SJCRH30 (cell line): Measurements from ENCODE around the gene FYN. TPM values are rescaled to one million over a fixed set of nuclear protein-coding genes. Genes with fewer than 3 reads are reported as not detected.

Experiments
- DNase-seq, 2 experiments: peaks; one replicate each; pipeline ENCODE4 v3.0.0-alpha.2; 2015 to 2020
- H3K27ac ChIP-seq: fragments of 250-450 bp; sonication (Bioruptor Pico); 2 replicates; pipeline ENCODE4 v1.5.1; 2020; ENCODE audit warnings: mild to moderate bottlenecking, moderate library complexity
- H3K27me3 ChIP-seq: fragments of 250-450 bp; sonication (Bioruptor Pico); 2 replicates; pipeline ENCODE4 v1.5.1; 2020; ENCODE audit warnings: mild to moderate bottlenecking, moderate library complexity
- H3K36me3 ChIP-seq: fragments of 250-450 bp; sonication (Bioruptor Pico); 2 replicates; pipeline ENCODE4 v1.5.1; 2020; ENCODE audit warnings: mild to moderate bottlenecking, moderate library complexity
- H3K4me1 ChIP-seq: fragments of 250-450 bp; sonication (Bioruptor Pico); 2 replicates; pipeline ENCODE4 v1.5.1; 2020; ENCODE audit warnings: mild to moderate bottlenecking, moderate library complexity
- H3K4me3 ChIP-seq: fragments of 250-450 bp; sonication (Bioruptor Pico); 2 replicates; pipeline ENCODE4 v1.5.1; 2020; ENCODE audit warnings: mild to moderate bottlenecking, moderate library complexity
- H3K9me3 ChIP-seq: fragments of 250-450 bp; sonication (Bioruptor Pico); replicated peaks from 2 replicates; pipeline ENCODE4 v1.5.1; 2020; ENCODE audit warnings: mild to moderate bottlenecking, moderate library complexity
- total RNA-seq: library from RNA; depleted of rRNA; stranded (reverse); fragments of >200 nt; shearing (Covaris generic); gene quantifications from 2 replicates; pipeline ENCODE4 v1.2.3, GENCODE V29; 2014

Gene FYN
- total RNA-seq, 1 experiment from 2014 or later, result 57.1 TPM

DNA sequence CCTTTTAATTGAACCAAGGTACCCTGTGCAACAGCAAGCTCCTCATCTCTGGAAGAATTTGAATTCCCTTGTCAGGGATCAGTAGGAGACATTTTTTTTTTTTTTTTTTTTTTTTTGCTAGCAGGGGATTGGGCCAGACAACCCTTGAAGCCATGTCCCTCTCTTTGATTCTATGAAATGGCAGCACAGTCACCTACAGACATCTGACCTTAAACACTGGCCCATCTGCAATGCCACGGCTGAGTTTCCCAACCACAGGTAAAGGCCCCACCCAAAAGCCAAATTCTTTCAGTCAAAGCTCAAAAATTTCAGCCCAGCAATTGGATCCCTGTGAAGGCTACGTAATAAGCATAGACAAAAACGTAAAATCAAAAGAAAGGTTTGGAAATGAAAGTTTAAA, 94.2 kb downstream of the FYN start:
- H3K27me3 ChIP-seq, result no peaks in the 10 kb centered on the region
- no peak overlapping the region for H3K4me3 ChIP-seq
- no peak for DNase-seq
- no peaks in the 10 kb centered on the region for H3K9me3 ChIP-seq
- H3K4me1 ChIP-seq, result peaks cover 32% of the 10 kb centered on the region
- H3K27ac ChIP-seq, result no peak overlapping the region
- peaks cover 3% of the 10 kb centered on the region; the same call in 1 of the 2 replicates for H3K36me3 ChIP-seq

DNA sequence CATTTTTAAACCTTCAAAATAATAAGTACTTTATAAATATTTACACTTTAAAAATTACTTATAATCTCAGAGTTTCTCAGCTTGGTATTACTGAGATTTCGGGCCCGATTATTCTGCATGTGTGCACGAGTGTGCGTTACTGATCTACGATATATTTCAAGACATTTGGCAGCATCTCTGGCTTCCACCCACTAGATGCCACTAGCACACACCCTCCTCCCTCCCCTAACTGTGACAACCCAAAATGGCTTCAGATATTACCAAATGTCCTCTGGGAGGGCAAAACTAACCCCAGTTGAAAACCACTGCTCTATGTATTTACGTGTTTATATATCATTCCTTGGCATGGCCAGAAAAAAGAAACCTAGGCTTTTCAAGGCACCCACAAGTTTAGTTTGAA, 95.9 kb downstream of the FYN start:
- Histone ChIP-seq H3K27me3 (no peaks in the 10 kb centered on the region), H3K4me3 (no peak overlapping the region), H3K36me3 (peaks cover 3% of the 10 kb centered on the region; the same call in 1 of the 2 replicates), H3K9me3 (no peaks in the 10 kb centered on the region), H3K27ac (no peak overlapping the region), H3K4me1 (peaks cover 19% of the 10 kb centered on the region)
- no peak for DNase-seq

DNA sequence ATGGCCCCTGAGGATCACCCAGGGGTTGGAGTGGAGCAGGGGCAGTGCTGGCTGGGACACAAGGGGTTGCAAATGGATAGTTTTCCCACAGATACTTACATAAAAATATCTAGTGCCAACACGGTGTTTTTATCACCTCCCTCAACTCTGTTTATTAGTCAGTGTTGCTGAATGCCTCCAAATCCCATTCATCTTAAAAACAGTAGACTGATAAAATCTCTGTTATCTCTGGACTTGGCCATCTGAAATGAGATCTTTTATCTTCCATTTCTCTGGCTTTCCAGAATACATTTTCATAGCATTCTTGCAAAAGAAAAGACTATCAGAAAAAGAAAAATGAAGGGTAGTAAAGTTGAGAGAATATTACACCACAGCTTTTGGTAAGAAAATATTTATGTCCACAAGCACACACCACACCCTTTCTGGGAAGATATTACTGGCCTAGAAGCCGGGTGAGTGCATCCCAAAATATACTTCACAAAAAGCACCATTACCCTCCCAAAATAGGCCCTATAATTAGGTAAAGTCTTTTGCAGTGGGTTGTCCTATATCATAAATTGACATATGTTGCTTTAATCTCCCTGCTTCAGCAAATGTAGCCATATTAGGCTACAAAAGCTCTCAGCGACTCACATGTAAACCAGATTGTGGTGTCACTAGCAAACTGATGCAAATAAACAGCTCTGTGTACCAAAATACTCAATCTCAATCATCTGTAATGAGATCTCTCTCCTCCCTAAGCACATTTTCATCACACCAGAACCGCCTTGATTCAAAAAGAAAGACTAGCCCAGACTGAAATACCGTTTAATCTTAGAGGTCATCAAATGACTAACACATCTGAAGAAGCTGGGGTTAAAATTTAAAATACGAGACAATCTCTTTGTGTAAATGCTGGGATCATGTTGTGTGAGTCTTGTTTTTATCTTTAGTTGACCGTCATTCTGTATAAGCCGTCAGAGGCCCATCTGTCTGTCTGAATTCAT, 96.7 kb downstream of the FYN start:
- no peak for DNase-seq
- no peak overlapping the region for H3K27ac ChIP-seq
- peaks cover 12% of the 10 kb centered on the region for H3K4me1 ChIP-seq
- H3K36me3 ChIP-seq, result peaks cover 3% of the 10 kb centered on the region; the same call in 1 of the 2 replicates
- no peaks in the 10 kb centered on the region for H3K9me3 ChIP-seq
- no peak overlapping the region for H3K4me3 ChIP-seq
- no peaks in the 10 kb centered on the region for H3K27me3 ChIP-seq

DNA sequence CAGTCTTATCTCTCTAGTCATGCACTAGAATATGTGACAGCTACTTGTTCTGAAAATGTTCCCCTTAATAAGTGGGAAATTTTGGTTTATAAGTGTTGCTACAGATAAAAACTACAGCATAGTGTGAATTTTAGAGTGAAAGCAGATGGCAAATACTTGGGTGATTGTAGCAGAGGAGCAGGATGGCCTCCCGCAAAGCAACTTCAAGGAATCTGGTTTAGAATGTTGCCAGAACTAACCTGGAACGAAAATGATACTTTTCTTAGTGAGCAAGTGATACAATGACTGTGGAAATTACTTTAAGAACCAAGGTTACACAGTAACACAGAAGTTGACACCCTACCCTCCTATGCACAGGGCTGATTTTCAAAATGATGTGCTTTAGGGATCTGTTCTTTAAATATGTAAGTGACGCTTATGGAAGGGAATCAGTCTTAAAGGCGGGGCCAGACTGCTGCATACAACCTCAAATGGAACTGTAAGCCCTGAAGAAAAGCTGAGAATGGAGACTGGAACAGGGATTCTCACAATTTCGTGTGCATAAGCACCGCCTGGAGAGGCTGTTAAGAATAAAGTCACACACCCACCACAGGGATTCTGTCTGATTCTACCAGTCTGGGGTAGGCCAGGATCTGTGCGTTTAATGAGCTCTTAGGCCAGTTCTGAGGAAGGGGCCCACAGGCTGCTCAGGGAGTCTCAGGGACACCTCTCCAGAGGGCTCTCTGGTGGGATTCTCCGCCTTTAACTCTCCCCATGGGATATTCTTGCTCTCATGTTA, 97.9 kb downstream of the FYN start:
- H3K4me1 ChIP-seq, result peaks cover 1% of the 10 kb centered on the region; the same call in 1 of the 2 replicates
- H3K27me3 ChIP-seq, result no peaks in the 10 kb centered on the region
- no peak for DNase-seq
- no peak overlapping the region for H3K4me3 ChIP-seq
- H3K9me3 ChIP-seq, result no peaks in the 10 kb centered on the region
- no peak overlapping the region for H3K27ac ChIP-seq
- peaks cover 3% of the 10 kb centered on the region; the same call in 1 of the 2 replicates for H3K36me3 ChIP-seq

DNA sequence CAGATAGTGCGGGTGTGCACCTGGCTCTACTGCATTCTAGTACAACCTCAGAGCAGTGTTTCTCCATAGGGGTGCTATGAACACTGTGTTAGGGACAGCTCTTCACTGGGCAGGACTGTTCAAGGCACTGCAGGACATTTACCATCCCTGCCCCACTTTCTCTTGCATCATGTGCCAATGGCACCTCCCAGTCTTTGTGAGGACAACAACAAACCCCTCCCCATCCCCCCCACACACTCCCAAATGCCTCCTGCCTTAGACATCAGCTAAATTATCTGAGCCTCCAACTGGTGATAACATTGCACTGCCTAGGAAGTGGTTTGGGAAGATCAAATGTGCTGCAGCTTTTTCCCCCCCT, 98.9 kb downstream of the FYN start:
- Histone ChIP-seq H3K9me3 (no peaks in the 10 kb centered on the region), H3K27ac (no peak overlapping the region), H3K4me1 (no peaks in the 10 kb centered on the region), H3K4me3 (no peak overlapping the region), H3K36me3 (peaks cover 3% of the 10 kb centered on the region; the same call in 1 of the 2 replicates), H3K27me3 (no peaks in the 10 kb centered on the region)
- no peak for DNase-seq

DNA sequence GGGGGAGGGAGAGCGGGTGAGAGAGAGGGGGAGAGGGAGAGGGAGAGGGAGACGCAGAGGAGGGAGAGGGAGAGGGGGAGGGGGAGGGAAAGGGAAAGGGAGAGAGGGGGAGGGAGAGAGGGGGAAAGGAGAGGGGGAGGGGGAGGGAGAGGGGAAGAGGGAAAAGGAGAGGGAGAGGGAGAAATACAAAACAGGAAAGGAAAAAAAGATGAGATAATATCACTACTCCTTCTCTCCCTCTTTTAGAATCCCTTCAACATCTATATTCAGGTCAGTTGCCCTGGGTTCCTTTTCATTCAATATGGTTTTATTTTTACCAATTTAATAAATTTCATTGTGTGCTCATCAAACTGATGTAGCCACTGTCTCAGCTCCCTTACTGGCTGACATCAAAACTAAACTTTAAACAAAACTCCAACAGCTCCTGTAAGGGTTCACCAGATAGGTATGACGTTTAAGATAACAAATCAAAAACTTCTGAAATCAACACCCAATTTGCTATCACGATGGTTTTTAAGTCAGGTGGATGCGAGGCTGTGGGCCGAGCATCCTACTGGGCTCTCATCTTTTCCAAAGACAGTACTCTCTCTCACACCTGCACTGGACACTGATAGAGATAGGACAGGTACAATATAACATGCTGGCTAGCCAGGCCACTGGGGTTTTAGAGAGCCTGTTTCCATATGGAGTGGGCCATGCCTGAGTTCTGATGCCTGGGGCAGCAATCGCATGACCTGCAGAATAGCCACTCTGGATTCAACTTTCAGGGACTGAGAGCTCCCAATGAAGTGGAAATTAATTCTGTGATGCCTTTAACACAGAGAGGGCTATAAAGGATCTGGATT, 99.5 kb downstream of the FYN start:
- H3K36me3 ChIP-seq, result peaks cover 3% of the 10 kb centered on the region; the same call in 1 of the 2 replicates
- no peaks in the 10 kb centered on the region for H3K27me3 ChIP-seq
- no peaks in the 10 kb centered on the region for H3K4me1 ChIP-seq
- H3K27ac ChIP-seq, result no peak overlapping the region
- DNase-seq, result no peak
- H3K4me3 ChIP-seq, result no peak overlapping the region
- no peaks in the 10 kb centered on the region for H3K9me3 ChIP-seq

DNA sequence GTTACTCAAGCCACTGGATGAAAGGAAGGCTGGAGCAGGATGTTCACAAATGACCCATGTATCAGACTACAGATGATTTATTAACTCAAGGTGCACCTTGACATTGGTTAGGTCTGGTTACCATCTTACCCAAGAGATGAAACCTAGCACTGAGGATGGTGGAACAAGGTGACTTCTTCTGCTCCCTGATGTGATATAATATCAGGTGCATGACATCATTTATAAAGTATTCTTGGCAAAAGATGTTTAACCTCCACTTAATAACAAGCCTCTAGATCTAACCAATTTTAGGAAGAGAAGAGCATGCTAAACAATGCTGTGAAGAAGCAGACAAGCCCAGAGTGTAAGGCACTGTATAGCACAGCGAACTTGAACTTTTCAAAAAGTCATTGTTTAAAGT, 100.9 kb downstream of the FYN start:
- Histone ChIP-seq H3K27me3 (no peaks in the 10 kb centered on the region), H3K4me1 (no peaks in the 10 kb centered on the region), H3K9me3 (no peaks in the 10 kb centered on the region), H3K27ac (no peak overlapping the region), H3K4me3 (no peak overlapping the region), H3K36me3 (0 out of 2 replicates have a peak, but pooled peaks cover 3% of the 10 kb centered on the region)
- no peak for DNase-seq

DNA sequence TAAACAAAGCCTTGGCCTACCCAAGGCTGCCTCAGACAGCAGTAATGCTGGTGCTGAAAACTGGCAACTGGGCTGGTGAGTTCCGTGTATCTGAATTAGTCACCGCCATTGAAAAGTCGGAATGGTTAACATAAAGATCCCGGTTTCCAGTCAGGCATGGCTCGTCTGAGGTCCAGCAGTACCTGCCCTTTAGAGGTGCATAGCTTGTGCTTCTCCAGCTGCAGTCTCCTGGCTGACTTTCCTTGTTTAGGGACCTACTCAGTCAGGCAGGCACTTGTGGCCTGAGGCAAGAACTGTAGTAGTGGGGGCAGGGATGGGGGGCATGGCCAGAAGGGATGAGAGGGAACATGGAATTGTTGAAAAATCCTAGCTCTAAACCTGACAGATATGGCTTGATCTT, 101.6 kb downstream of the FYN start:
- Histone ChIP-seq H3K4me1 (no peaks in the 10 kb centered on the region), H3K9me3 (no peaks in the 10 kb centered on the region), H3K4me3 (no peak overlapping the region), H3K27ac (no peak overlapping the region), H3K36me3 (0 out of 2 replicates have a peak, but pooled peaks cover 3% of the 10 kb centered on the region), H3K27me3 (no peaks in the 10 kb centered on the region)
- no peak for DNase-seq

DNA sequence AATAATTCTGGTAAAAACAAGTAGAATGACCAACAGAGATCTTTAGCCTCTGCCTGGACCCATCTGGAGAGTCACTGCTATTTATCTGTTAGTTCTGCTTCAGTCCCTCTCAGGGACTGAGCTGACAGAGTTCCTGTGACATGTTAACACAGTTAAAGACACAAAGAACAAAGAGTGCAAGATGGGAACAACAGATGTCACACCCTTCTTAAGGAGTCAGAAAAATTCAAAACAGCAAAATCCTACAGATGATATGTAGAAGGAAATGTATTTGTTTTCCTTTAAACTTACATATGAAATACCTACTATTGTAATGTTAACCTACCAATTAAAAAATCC, 102.2 kb downstream of the FYN start:
- Histone ChIP-seq H3K27me3 (no peaks in the 10 kb centered on the region), H3K4me1 (no peaks in the 10 kb centered on the region), H3K36me3 (0 out of 2 replicates have a peak, but pooled peaks cover 3% of the 10 kb centered on the region), H3K9me3 (no peaks in the 10 kb centered on the region), H3K27ac (no peak overlapping the region), H3K4me3 (no peak overlapping the region)
- no peak for DNase-seq

DNA sequence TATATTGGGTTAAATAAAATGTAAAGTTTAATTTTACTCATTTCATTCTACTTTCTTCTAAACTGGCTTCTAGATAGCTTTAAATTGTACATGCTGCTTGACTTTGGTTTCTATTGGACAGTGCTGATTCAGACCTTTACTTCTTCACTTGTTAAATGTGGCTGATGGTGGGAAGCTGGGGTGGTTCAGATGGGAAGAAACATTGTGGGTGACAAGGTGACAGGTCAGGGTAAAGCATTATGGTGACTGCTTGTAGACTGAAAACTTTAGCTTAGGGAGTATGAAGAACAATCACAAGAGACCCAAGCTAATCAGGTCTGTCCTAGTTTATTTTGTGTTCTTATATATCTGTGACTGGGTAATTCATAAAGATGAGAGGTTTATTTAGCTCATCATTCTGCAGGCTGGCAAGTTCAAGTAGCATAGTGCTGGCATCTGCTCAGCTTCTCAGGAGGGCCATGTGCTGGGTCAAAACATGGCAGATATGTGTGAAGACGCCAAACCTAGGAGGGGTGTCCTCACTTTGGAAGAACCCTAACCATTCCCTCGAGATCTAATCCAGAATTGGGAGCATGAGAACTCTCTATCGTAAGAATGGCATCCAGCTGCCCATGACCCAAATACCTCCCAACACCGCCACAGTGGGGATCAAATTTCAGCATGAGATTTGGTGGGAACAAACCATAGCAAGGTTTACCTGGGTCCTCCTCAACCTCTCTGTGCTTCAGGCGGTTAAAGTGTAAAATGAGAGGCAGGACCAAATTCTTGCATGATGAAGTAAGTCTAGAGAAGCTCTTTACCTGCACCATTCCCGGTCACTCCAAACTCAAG, 102.8 kb downstream of the FYN start:
- Histone ChIP-seq H3K36me3 (0 out of 2 replicates have a peak, but pooled peaks cover 3% of the 10 kb centered on the region), H3K4me3 (no peak overlapping the region), H3K9me3 (no peaks in the 10 kb centered on the region), H3K27me3 (no peaks in the 10 kb centered on the region), H3K27ac (no peak overlapping the region), H3K4me1 (no peaks in the 10 kb centered on the region)
- DNase-seq, result no peak

DNA sequence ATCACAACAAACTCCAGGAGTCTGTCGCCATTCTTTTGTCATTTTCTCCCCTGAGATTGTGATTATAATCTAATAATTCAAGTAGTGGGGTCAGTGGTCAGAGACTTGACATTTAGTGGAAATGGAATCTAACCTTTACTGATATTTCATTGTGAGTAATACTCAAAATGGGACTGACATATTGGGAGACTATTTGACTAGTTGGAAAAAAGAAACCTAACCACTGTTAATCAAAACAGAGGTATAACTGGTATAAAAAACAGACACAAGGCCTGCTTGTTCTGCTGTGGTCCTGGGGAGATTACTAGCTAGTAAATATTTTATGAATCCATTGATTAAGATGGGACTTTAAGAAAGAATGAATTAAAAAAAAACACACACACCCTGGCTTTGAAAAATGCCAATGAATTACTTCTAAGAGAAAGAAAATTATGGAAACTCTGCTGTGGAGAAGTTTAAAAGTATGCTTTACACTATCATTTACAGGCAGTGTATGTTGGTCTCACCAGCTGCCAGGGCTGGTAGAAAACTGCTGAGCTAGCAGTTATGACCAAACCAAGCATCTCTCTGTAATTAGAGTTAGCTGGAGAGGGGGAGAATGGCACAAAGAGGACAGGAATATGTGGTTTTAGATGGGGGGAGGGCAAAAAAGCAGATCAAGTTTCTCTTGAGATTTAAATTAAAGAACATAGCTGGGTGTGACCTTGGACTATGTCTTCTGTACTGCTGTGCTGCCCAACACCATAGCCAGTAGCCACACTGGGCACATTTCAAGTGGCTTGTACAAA, 103.7 kb downstream of the FYN start:
- no peaks in the 10 kb centered on the region for H3K9me3 ChIP-seq
- H3K27ac ChIP-seq, result no peak overlapping the region
- DNase-seq, result no peak
- no peaks in the 10 kb centered on the region for H3K4me1 ChIP-seq
- no peaks in the 10 kb centered on the region for H3K36me3 ChIP-seq
- no peak overlapping the region for H3K4me3 ChIP-seq
- H3K27me3 ChIP-seq, result no peaks in the 10 kb centered on the region

DNA sequence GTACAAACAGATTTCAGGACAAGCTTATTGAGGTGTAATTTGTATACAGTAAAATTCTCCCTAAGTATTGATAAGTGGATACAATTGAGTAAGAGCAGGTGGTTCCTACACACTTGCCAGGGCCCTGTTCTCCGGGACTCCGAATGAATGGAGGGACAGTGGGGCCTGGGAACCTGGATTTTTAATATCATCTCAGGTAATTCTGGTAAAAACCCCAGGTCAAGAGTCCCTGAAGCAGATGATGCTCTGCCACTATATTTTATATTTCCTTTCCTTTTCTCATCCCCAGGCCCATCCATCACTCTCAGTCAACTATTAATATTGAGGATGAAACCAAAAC, 104.9 kb downstream of the FYN start:
- no peak overlapping the region for H3K4me3 ChIP-seq
- peaks cover 2% of the 10 kb centered on the region; the same call in 1 of the 2 replicates for H3K36me3 ChIP-seq
- no peak for DNase-seq
- no peak overlapping the region for H3K27ac ChIP-seq
- no peaks in the 10 kb centered on the region for H3K27me3 ChIP-seq
- no peaks in the 10 kb centered on the region; the same call in 1 of the 2 replicates for H3K9me3 ChIP-seq
- peaks cover 2% of the 10 kb centered on the region; the same call in 1 of the 2 replicates for H3K4me1 ChIP-seq

DNA sequence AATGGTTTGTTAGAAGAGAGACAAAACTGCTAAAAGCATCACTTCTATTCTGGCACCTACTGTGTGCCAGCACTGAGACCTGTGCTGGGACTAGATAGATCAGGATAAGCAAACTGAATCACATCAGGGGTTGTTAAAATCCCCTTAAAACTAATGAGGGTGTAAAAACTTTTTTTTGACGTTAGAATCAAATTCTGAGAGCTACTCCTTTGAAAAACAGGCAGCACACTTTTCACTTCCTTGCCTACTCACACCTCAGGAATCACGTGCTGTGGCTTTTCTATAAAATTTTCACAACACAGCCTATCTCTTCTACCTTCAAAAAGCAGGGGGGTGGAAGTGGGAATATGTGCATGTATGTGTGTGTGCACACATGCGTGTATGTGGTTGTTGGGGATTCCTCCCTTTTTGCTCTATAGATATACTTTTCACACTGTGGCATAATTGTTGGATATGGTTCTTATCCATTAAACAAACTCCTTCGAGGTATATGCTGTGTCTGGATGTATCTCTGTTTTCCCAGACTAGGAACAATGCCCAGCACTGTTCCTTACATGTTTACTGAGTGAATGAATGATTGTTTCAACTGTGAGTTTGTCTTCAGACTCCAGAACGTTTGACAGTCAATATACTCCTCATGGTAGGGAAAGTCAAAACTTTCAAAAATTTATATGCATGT, 105.4 kb downstream of the FYN start:
- no peaks in the 10 kb centered on the region; the same call in 1 of the 2 replicates for H3K9me3 ChIP-seq
- H3K4me1 ChIP-seq, result peaks cover 3% of the 10 kb centered on the region; the same call in 1 of the 2 replicates
- H3K27me3 ChIP-seq, result no peaks in the 10 kb centered on the region
- no peak for DNase-seq
- no peak overlapping the region for H3K4me3 ChIP-seq
- peaks cover 4% of the 10 kb centered on the region; the same call in 1 of the 2 replicates for H3K36me3 ChIP-seq
- no peak overlapping the region for H3K27ac ChIP-seq
